Daoy (cell line): ENCODE results near the gene RNF123. TPM values are rescaled to one million over a fixed set of nuclear protein-coding genes. Genes with fewer than 3 reads are reported as not detected.

Source experiments
- DNase-seq: peaks from one replicate; pipeline ENCODE4 v3.0.0-alpha.2; 2015; ENCODE audit warnings: low read depth
- total RNA-seq: library from RNA; depleted of rRNA; stranded (reverse); fragments of >200 nt; shearing (Covaris generic); gene quantifications from 2 replicates; pipeline ENCODE4 v1.2.3, GENCODE V29; 2014

Gene RNF123
- total RNA-seq, 1 experiment from 2014 or later: 17.1 TPM

DNA sequence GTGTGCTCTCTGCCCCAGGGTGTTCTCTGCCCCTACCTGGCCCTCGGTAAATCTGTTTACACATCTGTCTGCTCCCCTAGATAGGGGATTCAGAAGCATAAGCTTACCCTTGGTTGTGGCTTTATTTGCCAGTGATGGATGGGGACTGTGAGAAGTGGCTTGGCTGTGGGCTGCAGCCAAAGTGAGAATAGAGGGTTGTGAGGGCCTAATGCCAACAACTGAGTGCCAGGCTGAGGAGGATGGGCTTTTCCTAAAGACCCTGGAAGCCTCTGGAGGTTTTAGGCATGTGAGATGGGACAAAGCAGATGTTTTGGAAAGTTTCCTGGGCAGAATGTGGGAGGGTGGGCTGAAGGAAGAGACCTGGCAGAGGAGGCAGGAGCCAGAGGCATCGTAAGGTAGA, 30.6 kb upstream of the RNF123 start:
- no peak for DNase-seq

DNA sequence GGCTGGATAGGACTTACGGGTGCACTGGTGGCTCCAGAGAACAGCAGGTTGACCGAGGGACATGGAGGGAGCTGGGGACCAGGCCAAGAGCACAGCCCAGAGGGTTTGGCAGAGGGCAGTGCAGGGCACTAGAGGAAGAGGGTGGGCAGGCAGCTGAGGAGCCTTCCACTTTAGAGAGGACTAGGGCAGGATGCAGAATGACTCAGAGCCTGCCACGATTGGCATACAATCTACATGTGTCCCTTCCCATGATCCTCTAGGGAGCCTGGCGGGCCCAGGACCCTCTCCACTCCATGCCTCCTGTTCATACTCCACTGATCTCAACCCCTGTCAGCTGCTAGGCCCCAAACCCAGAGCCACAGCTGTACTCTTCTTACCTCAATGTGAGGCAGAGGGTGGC, 29.6 kb upstream of the RNF123 start:
- DNase-seq: no peak

DNA sequence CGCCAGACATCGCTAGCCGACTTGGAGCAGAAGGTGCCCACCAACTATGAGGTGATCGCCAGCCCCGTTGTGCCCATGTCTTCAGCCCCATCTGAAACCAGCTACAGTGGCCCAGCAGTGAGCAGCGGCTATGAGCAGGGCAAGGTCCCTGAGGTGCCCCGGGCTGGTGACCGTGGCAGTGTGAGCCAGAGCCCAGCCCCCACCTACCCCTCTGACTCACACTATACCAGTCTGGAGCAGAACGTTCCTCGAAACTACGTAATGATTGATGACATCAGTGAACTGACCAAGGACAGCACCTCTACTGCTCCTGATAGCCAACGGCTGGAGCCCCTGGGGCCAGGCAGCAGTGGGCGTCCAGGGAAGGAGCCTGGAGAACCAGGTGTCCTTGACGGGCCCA, 28.1 kb upstream of the RNF123 start:
- DNase-seq: no peak

DNA sequence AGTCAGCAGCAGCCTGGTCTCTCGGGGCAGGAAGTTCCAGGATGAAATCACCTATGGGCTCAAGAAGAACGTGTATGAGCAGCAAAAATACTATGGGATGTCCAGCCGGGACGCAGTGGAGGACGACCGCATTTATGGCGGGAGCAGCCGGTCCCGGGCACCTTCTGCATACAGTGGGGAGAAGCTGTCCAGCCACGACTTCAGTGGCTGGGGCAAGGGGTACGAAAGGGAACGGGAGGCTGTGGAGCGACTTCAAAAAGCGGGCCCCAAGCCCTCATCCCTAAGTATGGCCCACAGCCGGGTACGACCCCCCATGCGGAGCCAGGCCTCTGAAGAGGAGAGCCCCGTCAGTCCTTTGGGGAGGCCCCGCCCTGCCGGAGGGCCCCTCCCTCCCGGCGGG, 27.3 kb upstream of the RNF123 start:
- DNase-seq: no peak

DNA sequence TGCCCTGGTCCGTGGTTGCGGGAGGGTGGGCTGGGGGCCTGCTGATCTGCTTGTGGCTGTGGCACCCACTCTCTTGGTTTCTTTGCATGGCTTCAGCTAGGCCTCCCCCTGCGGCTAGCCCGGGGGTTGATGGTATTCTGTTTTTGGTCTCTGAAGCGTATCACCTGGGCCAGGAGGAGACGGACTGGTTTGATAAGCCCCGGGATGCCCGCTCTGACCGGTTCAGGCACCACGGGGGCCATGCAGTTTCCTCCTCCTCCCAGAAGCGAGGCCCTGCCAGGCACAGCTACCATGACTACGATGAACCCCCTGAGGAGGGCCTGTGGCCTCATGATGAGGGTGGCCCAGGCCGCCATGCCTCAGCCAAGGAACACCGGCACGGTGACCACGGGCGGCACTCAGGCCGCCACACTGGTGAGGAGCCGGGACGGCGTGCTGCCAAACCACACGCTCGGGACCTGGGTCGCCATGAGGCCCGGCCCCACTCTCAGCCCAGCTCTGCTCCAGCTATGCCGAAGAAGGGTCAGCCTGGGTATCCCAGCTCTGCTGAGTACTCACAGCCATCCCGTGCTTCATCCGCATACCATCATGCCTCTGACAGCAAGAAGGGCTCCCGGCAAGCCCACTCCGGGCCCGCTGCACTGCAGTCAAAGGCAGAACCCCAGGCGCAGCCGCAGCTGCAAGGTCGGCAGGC, 26.5 kb upstream of the RNF123 start:
- DNase-seq: no peak

DNA sequence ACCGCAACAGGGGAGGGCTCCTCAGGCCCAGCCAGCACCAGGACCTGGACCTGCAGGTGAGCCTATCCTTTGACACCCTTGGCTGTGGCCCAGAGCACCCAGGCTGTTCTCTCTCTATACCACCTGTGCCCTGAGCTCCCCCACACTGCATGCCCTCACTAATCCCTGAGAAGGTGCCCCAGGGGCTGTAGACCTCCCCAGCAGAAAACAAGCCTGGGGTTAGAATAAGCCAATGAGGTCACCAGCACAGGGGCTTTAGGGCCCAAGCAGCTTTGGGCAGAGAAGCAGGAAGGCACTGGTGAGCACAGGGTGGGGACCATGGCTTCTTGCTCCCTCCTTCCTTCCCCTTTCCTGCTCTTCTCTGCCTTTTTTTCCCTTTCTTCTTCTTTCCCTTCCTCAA, 25.5 kb upstream of the RNF123 start:
- no peak for DNase-seq

DNA sequence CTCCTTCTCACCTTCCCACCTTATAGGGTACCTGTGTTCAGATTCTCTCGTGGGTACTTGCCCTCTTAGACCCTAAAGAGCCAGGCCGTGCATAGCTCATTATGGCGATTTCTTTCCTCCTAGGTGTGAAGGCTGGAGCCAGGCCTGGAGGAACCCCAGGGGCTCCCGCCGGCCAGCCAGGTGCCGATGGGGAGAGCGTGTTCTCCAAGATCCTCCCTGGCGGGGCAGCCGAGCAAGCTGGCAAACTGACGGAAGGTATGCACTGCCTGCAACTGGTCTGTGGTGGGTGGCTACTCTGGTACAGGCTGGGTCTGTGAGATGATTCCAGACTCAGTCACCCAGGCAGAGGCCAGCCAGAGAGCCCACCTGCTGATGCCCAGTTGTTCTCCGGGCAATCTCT, 25.1 kb upstream of the RNF123 start:
- DNase-seq: no peak

DNA sequence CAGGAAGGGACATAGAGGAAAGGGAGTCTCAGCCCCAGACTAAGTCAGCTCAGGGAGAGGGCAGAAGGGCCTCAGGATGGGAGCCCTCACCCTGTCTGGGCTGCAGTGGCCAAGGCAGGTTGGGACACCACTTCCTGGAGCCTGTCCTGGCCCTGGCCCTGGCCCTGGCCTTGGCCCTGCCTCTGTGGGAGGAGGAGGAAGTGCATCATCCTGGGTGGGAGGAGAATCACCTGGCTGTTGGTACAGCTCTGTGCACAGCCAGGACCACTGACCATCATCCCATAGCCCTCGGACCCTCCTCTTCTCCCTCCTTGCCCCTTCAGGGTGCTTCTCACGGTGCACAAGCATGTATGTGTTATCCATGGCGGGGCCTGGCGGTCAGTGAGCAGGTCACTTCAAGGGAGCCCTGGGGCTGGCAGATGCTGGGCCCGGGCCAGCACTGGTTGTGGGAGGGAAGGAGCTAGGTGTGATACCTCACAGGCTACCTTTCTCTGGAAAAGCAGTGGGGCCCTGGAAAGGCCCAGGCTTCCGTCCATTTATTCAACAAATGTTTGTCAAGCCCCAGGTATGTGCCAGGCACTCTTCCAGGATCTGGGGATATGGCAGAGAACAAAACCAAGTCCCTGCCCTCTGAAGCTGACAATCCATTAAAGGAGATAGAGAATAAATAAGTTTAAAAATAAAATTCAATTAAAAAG, 23.4 kb upstream of the RNF123 start:
- DNase-seq: no peak

DNA sequence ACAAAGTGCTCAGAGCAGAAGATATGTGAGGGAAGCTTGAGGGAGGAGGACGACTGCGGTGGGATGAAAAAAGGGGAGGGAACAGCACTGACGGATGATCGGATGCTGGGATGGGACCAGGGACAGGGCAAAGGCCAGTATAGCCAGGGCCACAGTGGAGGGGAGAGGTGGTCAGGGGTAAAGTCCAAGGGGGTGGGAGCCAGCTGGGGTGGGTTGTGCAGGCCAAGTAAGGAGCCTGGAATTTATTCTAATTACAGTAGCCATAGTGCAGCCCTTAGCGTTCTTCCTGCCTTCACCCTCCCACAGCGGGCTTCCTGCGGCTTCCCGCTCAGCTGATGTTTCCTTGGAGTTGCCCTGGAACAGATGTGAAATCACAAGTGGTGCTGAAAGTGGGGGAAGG, 22.8 kb upstream of the RNF123 start:
- DNase-seq: peak; percentile 13

DNA sequence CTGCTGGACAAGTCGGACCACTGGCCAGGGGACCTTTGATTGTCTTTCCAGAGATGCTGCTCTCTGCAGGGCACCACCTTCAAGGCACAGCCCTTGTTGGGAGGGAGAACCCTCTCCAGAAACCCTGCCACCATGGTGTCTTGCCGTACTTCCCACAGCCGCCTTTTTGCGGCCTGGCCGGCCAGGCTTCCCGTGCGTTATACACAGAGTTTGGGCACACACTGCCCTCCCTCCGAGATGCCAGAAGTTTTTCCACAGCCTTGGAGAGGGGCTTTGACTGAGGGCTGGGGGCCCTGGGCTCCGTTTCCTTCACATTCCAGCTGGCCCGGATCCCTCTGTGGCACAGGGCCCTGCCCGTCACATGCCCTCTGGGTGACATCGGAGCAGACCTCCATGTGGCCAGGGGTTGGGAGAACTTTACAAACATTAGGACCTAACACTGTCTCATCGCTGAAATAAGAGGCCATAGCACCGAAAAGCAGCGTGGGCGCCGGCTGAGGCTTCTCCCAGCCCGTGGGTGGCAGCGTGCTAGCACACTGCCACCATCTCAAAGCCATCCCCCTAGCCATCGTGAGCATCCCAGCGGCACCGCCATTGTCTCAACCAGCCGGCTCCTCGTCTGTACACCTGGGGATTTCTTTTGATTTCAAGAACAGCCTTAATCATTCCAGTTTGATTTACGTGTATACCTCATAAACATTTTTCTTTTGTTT, 21.5 kb upstream of the RNF123 start:
- DNase-seq: no peak

DNA sequence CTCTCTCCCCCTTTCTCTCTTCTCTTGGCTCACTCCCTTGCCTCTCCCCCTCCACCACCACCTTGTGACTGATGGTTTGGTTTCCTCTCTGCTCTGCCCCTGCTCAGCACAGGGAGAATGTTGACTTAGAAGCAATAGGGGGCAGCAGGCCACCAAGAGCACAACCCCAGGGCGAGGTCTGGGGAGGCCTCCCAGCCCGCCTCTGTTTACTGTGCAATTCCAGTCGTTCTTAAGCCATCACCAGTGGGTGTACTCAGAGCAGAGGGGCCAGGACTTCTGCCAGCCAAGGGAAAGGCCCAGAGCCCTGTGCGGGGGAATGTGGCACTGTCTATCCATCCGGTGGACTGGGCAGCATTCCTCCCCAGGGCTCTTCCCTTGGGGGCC, 21.0 kb upstream of the RNF123 start:
- no peak for DNase-seq

DNA sequence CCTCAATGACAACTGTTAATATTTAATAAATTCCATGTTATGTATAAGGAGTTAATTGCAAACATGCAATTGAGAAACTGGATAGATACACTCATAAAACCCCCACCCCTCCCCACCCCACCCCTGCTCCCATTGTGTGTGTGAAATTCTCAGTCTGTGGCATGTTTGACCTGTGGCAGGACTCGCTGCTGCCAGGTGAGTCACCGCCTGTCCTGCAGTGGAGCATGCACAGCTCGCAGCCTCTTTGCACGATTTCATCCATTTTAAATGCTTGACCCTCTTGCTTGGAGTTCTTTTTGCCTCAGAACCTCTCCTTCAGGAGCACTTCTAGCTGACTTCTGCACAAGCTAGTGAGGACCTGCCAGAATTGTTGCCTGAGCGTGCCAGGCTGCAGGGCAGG, 20.5 kb upstream of the RNF123 start:
- DNase-seq: peak; percentile 49

DNA sequence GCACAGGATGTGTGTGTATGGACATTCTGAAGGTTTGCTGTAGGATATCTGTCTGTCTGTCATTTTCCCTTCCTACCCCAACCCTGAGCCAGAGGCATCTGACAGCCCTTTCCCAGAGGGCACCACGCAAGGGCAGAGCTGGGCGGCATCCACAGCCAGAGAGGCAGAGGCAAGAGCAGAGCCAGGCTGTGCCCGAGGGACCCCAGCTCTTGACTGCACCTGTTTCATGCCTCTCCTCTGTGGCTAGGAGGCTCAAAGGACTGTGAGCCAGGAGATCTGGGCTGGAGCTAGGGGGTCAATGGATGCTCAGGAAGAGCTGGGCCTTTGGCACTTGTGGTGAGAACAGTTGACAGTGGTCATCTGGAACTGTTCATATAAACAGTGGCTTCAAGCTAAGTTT, 20.0 kb upstream of the RNF123 start:
- no peak for DNase-seq

DNA sequence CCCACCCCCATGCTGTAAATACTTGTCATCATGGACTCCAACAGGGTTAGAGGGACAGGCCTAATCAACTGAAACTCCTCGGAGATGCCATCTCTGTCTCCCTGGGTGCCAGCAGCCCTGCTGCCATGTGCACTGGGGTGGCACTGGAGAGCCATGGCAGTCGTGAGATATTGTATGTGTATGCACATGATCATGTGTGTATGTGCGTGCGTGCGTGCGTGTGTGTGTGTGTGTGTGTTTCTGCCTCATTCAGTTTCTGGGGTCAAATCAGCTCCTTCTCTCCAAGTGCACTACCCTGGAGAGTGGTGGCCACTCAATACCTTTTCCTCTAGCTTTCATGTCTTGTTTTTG, 18.4 kb upstream of the RNF123 start:
- DNase-seq: no peak

DNA sequence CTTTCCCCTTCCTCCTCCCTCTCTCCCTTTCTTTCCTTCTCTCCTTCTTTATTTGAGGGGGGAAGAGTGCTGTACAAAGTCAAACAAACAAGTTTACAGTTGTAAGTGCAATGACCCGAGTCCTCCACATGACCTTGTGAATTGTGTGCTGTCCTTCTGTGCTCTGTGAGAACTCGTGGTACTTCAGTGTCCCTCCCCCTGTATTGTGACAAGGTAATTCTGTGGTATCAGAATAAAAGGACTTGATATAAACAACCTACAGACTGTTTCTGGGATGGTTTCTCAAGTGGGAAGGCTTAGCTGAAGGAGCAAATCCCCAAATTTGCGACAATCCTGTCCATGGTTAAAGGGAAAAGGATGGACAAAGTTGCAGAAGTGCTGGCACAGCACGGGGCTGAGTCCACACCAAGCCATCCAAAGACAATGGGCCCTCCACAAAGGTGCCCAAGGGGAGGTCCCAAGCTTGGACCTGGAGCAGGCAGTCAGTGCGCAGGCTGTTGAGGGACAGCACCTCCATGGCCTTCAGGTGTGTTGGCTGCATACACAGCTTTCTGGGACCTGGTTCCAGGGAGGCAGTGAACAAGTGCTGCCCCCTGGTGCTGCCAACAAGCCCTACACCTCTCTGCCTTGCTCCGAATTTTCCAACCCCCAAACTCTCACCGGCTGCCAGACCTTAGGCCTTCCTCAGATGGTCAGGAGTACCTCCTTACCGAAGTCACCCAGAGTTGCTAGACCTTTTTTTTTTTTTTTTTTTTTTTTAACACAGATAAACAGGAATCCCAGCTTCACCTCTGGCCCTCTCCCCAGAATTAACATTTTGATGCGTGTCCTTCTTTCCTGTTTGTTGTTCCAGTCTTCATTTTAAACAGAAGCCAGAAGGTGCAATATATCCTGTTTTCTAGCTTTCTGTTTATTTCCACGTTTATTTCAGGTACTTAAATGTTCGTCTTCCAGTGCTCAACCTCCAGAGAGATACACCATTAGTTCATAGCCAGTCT, 17.8 kb upstream of the RNF123 start:
- DNase-seq: peak; percentile 58

DNA sequence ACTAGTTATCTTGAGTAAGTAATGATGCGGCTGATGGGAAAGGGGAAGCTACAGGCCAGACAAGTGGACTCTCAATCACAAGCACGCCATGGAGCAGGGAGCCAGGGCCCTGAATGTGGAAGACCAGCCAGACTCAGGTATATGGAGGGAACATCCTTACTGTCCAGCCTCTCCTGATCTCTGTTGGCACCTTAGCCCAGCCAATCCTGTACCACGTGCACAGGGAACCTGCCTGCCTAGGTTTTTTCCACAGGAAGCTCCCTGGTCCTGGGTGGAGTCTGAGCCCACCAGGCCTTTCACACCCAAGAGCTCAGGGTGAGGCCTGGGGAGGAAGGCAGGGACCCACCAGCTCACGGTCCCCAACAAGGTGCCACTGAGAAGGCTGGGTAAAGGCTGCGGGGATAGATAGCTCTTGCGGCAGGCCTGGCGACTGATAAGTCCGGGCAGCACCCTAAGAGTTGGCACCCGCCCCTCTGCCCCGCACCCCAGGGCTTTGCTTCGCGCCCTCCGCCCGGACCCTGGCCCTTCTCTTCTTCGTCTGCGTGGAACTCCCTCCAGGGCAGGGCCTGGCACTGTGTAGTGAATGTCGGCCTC, 16.1 kb upstream of the RNF123 start:
- DNase-seq: peak; percentile 11

DNA sequence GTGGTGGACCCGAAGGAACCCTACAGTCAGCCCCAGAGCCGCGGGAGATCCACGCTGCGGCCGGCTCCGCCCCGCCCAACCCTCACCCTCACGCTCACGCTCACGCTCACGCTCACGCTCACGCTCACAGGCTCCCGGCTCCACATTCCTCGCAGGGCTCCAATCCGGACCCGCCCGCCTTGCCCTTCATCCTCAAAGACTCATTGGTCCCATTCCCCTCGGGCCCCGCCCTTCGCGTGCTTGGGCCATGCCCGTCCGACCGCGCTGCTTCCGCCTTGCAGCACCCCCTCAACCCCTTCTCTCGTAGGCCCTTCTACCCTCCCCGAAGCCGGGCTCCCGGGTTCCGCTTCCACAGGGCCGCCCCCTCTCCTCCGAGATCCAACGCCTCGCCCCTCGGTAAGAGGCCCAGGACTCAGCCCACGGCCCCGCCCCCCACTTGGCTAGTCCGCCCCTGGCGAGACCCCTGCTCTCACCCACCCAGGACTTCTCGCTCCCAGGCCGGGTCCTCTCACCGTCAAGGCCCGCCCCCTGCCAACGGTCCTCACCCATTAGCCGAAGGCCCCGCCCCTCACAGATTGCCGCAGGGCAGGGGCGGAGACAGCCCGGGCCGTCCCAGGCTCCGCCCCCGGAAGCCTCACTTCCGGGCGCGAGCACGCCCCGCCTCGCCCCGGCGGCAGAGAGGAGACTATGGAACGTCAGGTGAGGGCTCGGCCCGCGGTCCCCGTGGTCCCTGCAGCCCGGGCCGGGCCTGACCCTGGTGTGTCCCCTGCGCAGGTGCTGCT, 15.5 kb upstream of the RNF123 start, which contains the start of gene APEH:
Gene APEH, plus strand, starts transcription at position 637 of the 782 bp plus-strand sequence. Its CDS starts 51 bp downstream, at position 688.
- peak; percentile 98 for DNase-seq

DNA sequence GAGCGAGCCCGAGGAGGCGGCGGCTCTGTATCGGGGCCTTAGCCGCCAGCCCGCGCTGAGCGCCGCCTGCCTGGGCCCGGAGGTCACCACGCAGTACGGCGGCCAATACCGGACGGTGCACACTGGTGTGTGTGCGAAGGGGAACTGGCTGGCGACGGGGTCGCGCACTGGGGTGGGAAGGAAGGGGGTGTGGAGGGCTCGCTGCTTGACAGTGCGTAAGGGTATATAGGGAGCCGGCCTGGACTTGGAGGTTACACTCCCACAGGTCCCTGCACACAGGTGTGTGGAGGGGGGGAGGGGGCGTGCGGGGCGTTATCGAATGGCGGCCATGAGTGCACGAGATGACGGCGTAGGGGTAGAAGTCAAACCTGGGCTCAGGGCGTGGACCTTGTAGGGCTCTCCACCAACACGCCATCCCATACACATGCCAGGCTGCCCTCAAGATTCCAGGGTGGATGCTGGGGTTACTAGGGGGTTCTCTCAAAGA, 14.8 kb upstream of the RNF123 start:
- no peak for DNase-seq

DNA sequence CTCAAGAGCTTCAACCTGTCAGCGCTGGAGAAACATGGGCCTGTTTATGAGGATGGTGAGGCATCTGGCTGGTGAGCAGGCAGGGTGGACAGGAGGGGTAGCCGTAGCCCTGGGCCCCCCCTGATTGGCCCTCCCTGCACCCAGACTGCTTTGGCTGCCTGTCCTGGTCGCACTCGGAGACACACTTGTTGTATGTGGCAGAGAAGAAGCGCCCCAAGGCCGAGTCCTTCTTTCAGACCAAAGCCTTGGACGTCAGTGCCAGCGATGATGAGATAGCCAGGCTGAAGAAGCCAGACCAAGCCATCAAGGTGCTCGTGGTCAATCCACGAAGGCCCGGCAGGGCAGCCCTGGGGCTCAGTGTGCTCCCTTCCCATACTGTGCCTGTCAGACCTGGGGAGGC, 13.4 kb upstream of the RNF123 start:
- no peak for DNase-seq

DNA sequence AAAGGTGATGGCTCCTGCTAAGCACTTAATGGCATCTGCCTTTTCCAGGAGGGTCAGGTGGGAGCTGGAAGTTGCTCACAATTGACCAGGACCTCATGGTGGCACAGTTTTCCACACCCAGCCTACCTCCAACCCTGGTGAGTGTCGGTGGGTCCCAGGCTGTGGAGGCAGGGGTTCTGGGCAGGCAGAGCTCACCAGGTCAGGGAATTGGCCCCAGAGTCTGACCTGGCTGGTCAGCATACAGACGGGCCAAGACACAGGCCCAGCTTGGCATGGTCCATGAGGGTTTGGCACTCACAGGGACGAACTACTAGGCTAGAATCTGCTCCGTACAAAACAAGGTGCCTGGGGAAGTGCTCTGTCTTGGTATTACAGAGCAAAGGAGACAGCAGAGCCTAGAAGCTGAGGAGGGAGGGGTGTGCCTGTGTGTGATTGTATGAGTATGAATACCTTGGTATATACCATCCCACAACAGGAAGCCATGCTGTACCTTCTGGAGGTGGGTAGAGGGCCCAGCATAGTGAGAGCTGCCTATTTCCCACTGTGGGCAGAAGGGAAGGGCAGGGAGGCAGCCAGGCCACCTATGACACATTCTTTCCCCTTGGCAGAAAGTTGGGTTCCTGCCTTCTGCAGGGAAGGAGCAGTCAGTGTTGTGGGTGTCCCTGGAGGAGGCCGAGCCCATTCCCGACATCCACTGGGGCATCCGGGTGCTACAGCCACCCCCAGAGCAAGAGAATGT, 8.7 kb upstream of the RNF123 start:
- DNase-seq: no peak
